ENCODE measurements around the gene ATP11A. TPM values are rescaled to one million over a fixed set of nuclear protein-coding genes. Genes with fewer than 3 reads are reported as not detected.

Gene ATP11A
- total RNA-seq, 2 experiments from 2014 or later: 63.1 to 68.4 TPM

- no peaks in the 10 kb centered on the region for H3K27me3 Mint-ChIP-seq
- ChIA-PET POLR2A (no interaction called here), CTCF (no interaction called here)
- H3K27ac Mint-ChIP-seq: no peak overlapping the region
- no peak overlapping the region for H3K4me3 Mint-ChIP-seq
- H3K4me1 Mint-ChIP-seq: no peaks in the 10 kb centered on the region
- DNase-seq: no peak
- H3K9me3 Mint-ChIP-seq: no peaks in the 10 kb centered on the region
- peaks cover 53% of the 10 kb centered on the region for H3K36me3 Mint-ChIP-seq (ENCODE audit: low read depth)
Measured at GRCh38 chr13:112819111-112819510, 129.3 kb downstream of the ATP11A start.

GRCh38 chr13:112819816-112820215 lies 130.0 kb downstream of the ATP11A start:
- POLR2A ChIA-PET: no interaction called here
- Mint-ChIP-seq H3K9me3 (no peaks in the 10 kb centered on the region), H3K36me3 (ENCODE audit: low read depth) (peaks cover 49% of the 10 kb centered on the region)

DNA sequence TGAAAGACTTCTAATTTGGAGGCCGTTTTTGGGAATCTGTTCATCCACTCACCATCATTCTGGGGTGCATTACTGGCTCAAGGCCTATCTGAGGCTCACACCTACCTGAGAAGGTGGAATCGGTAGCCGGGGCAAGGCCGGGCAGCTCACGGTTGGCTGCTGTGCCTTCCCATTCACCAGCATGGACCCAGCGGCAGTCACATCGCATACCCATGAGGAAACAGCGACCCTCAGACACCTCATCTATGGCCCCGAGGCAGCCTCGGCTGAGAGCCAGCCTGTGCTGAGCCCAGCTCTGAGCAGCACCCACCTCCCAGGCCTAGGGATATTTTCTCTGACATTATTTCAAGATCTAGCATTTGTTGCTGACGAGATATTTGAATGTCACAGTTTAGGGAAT lies 130.5 kb downstream of the ATP11A start:
- Mint-ChIP-seq H3K9me3 (no peaks in the 10 kb centered on the region), H3K27me3 (no peaks in the 10 kb centered on the region), H3K27ac (no peak overlapping the region), H3K36me3 (ENCODE audit: low read depth) (peaks cover 49% of the 10 kb centered on the region), H3K4me1 (no peaks in the 10 kb centered on the region), H3K4me3 (no peak overlapping the region)
- POLR2A ChIA-PET: no interaction called here
- no peak for DNase-seq
- CTCF ChIA-PET: interaction anchor here (1.1 kb wide), 1 partner anchor 16 kb away, joined by 3 read pairs; no protein-coding TSS in a partner anchor

More at GRCh38 chr13:112819816-112820215, 130.0 kb downstream of the ATP11A start:
- H3K27me3 Mint-ChIP-seq: no peaks in the 10 kb centered on the region
- no peak overlapping the region for H3K27ac Mint-ChIP-seq
- H3K4me3 Mint-ChIP-seq: no peak overlapping the region
- no peak for DNase-seq
- H3K4me1 Mint-ChIP-seq: no peaks in the 10 kb centered on the region
- CTCF ChIA-PET: no interaction called here

DNA sequence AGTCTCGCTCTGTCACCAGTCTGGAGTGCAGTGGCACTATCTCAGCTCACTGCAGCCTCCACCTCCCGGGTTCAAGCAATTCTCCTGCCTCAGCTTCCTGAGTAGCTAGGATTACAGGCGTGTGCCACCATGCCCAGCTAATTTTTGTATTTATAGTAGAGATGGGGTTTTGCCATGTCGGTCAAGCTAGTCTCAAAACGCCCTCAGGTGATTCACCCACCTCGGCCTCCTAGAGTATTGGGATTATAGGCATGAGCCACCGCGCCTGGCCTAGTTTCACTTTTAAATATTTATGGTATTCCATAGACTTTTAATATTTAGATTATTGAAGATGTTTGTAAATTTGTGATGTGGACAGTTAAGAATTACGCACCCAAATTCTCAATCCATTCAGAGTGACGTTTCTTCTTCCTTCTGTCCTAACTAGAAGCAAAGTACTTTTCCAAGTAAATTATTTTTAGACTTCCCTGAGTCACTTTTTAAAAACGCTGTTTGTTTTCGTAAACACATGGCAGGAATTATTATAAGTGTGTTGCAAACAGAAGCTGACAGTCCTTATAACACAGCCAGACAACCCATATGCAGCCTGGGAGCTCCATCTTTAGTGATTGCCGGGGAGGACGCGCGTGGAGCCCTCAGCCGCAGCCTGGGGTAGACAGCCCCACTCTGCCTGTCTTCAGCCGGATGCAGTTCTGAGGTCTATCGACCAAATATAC lies 131.7 kb downstream of the ATP11A start:
- H3K9me3 Mint-ChIP-seq: no peaks in the 10 kb centered on the region
- peaks cover 44% of the 10 kb centered on the region for H3K36me3 Mint-ChIP-seq (ENCODE audit: low read depth)
- ChIA-PET CTCF (interaction anchor here (1.1 kb wide), 1 partner anchor 15 kb away, joined by 3 read pairs; no protein-coding TSS in a partner anchor), POLR2A (no interaction called here)
- H3K4me3 Mint-ChIP-seq: no peak overlapping the region
- no peaks in the 10 kb centered on the region for H3K4me1 Mint-ChIP-seq
- no peak for DNase-seq
- H3K27me3 Mint-ChIP-seq: no peaks in the 10 kb centered on the region
- no peak overlapping the region for H3K27ac Mint-ChIP-seq

- Mint-ChIP-seq H3K27me3 (no peaks in the 10 kb centered on the region), H3K4me3 (no peak overlapping the region), H3K9me3 (no peaks in the 10 kb centered on the region), H3K36me3 (ENCODE audit: low read depth) (peaks cover 40% of the 10 kb centered on the region), H3K27ac (no peak overlapping the region), H3K4me1 (no peaks in the 10 kb centered on the region)
- CTCF ChIA-PET: interaction anchor here (0.6 to 1.1 kb wide), 2 partner anchors 10 to 1514 kb away, joined by 3 to 6 read pairs; no protein-coding TSS in a partner anchor
- DNase-seq: no peak
- POLR2A ChIA-PET: no interaction called here
Measured at GRCh38 chr13:112822851-112823250, 133.0 kb downstream of the ATP11A start.

DNA sequence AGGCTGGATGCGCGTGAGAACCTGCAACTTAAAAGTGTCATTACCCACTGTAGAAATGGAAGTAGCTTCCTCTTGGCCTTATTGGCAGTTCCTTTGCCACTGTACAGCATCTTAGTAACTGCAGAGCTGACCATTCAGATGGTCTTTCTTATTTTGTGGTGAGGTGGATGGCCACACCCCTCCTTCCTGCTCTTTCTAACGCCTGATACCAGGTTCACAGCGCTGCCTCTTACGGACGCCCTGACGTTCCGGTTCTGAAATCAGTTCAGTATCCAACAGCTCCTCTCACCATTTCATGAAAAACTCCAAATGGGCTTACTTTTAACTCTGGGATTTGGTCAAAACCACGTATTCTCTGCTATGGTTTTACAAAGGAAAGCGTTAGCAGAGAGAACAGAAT lies 134.6 kb downstream of the ATP11A start:
- H3K4me3 Mint-ChIP-seq: no peak overlapping the region
- no peak overlapping the region for H3K27ac Mint-ChIP-seq
- POLR2A ChIA-PET: no interaction called here
- peaks cover 24% of the 10 kb centered on the region for H3K36me3 Mint-ChIP-seq (ENCODE audit: low read depth)
- no peaks in the 10 kb centered on the region for H3K4me1 Mint-ChIP-seq
- DNase-seq: no peak
- CTCF ChIA-PET: no interaction called here
- no peaks in the 10 kb centered on the region for H3K27me3 Mint-ChIP-seq
- no peaks in the 10 kb centered on the region for H3K9me3 Mint-ChIP-seq

GRCh38 chr13:112825071-112825470 lies 135.2 kb downstream of the ATP11A start:
- no peaks in the 10 kb centered on the region for H3K9me3 Mint-ChIP-seq
- no peaks in the 10 kb centered on the region for H3K4me1 Mint-ChIP-seq
- H3K27ac Mint-ChIP-seq: no peak overlapping the region
- peaks cover 20% of the 10 kb centered on the region for H3K36me3 Mint-ChIP-seq (ENCODE audit: low read depth)
- H3K4me3 Mint-ChIP-seq: no peak overlapping the region
- CTCF ChIA-PET: no interaction called here
- no peak for DNase-seq
- POLR2A ChIA-PET: no interaction called here
- no peaks in the 10 kb centered on the region for H3K27me3 Mint-ChIP-seq

GRCh38 chr13:112825875-112826274 lies 136.0 kb downstream of the ATP11A start:
- Mint-ChIP-seq H3K27ac (no peak overlapping the region), H3K9me3 (no peaks in the 10 kb centered on the region), H3K27me3 (no peaks in the 10 kb centered on the region), H3K4me3 (no peak overlapping the region), H3K4me1 (no peaks in the 10 kb centered on the region), H3K36me3 (ENCODE audit: low read depth) (peaks cover 23% of the 10 kb centered on the region)
- ChIA-PET POLR2A (no interaction called here), CTCF (no interaction called here)
- DNase-seq: no peak

- H3K4me1 Mint-ChIP-seq: no peaks in the 10 kb centered on the region
- CTCF ChIA-PET: no interaction called here
- no peak overlapping the region for H3K4me3 Mint-ChIP-seq
- H3K27me3 Mint-ChIP-seq: no peaks in the 10 kb centered on the region
- no peak for DNase-seq
- H3K27ac Mint-ChIP-seq: no peak overlapping the region
- H3K36me3 Mint-ChIP-seq (ENCODE audit: low read depth): peaks cover 30% of the 10 kb centered on the region
- POLR2A ChIA-PET: no interaction called here
- no peaks in the 10 kb centered on the region for H3K9me3 Mint-ChIP-seq
Measured at GRCh38 chr13:112826565-112826964, 136.7 kb downstream of the ATP11A start.

- no peaks in the 10 kb centered on the region for H3K9me3 Mint-ChIP-seq
- CTCF ChIA-PET: no interaction called here
Measured at GRCh38 chr13:112828082-112828699, 138.4 kb downstream of the ATP11A start.

GRCh38 chr13:112828756-112829155 lies 138.9 kb downstream of the ATP11A start:
- Mint-ChIP-seq H3K9me3 (no peaks in the 10 kb centered on the region), H3K4me1 (no peaks in the 10 kb centered on the region), H3K4me3 (no peak overlapping the region), H3K36me3 (ENCODE audit: low read depth) (peaks cover 46% of the 10 kb centered on the region), H3K27me3 (no peaks in the 10 kb centered on the region), H3K27ac (no peak overlapping the region)
- ChIA-PET CTCF (no interaction called here), POLR2A (no interaction called here)
- no peak for DNase-seq

More at GRCh38 chr13:112828082-112828699, 138.4 kb downstream of the ATP11A start:
- H3K4me3 Mint-ChIP-seq: no peak overlapping the region
- POLR2A ChIA-PET: no interaction called here
- H3K4me1 Mint-ChIP-seq: no peaks in the 10 kb centered on the region
- no peak for DNase-seq
- H3K36me3 Mint-ChIP-seq (ENCODE audit: low read depth): peaks cover 42% of the 10 kb centered on the region
- no peak overlapping the region for H3K27ac Mint-ChIP-seq
- no peaks in the 10 kb centered on the region for H3K27me3 Mint-ChIP-seq

- peaks cover 45% of the 10 kb centered on the region for H3K36me3 Mint-ChIP-seq (ENCODE audit: low read depth)
- H3K27ac Mint-ChIP-seq: no peak overlapping the region
- DNase-seq: no peak
- H3K4me3 Mint-ChIP-seq: no peak overlapping the region
- CTCF ChIA-PET: no interaction called here
- H3K9me3 Mint-ChIP-seq: no peaks in the 10 kb centered on the region
- no peaks in the 10 kb centered on the region for H3K27me3 Mint-ChIP-seq
- H3K4me1 Mint-ChIP-seq: no peaks in the 10 kb centered on the region
- POLR2A ChIA-PET: no interaction called here
Measured at GRCh38 chr13:112831196-112831595, 141.4 kb downstream of the ATP11A start.

DNA sequence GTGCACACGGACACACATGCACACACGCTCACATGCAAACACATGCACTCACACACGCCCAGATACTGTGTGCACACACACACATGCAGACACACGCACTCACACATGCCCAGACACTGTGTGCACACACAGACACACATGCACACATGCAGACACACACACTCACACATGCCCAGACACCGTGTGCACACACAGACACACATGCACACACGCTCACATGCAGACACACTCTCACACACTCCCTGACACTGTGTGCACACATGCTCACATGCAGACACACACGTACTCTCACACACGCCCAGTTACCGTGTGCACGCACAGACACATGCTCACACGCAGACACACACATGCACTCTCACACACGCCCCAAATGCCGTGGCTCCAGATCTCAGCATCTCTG lies 142.0 kb downstream of the ATP11A start:
- Mint-ChIP-seq H3K4me3 (no peak overlapping the region), H3K27me3 (no peaks in the 10 kb centered on the region), H3K4me1 (no peaks in the 10 kb centered on the region), H3K36me3 (ENCODE audit: low read depth) (peaks cover 47% of the 10 kb centered on the region), H3K9me3 (no peaks in the 10 kb centered on the region), H3K27ac (no peak overlapping the region)
- DNase-seq: no peak
- POLR2A ChIA-PET: no interaction called here
- CTCF ChIA-PET: interaction anchor here (0.6 kb wide), 1 partner anchor 141 kb away, joined by 3 read pairs; no protein-coding TSS in a partner anchor

DNA sequence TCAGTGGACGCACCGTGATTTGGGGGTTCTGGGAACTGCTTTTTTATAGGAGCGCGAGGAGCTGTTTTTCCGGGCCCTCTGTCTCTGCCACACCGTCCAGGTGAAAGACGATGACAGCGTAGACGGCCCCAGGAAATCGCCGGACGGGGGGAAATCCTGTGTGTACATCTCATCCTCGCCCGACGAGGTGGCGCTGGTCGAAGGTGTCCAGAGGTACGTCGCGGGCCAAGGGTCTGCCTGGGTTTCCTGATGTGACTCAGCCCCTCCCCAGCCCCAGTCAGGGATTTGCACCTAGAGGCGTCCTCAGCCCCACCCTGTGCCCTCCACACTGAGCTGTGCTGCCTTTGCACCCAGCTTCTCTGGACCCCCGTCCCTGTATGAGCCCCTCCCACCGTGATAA lies 143.0 kb downstream of the ATP11A start:
- POLR2A ChIA-PET: no interaction called here
- no peaks in the 10 kb centered on the region for H3K9me3 Mint-ChIP-seq
- no peaks in the 10 kb centered on the region for H3K4me1 Mint-ChIP-seq
- H3K36me3 Mint-ChIP-seq (ENCODE audit: low read depth): peaks cover 42% of the 10 kb centered on the region
- H3K27me3 Mint-ChIP-seq: no peaks in the 10 kb centered on the region
- H3K4me3 Mint-ChIP-seq: no peak overlapping the region
- DNase-seq: no peak
- no peak overlapping the region for H3K27ac Mint-ChIP-seq
- CTCF ChIA-PET: interaction anchor here (1.1 kb wide), 1 partner anchor 22 kb away, joined by 4 read pairs; no protein-coding TSS in a partner anchor

Data from activated CD4-positive, alpha-beta T cell treated with anti-CD3 and anti-CD28 coated beads, Interleukin-2, amount 10 ng/mL, durations not matched to agents 7 days and 5 days (primary cell).